HepG2 (cell line): Measurements from ENCODE around the gene CCK.

ENCODE experiments used
- BCL6 ChIP-seq: IDR thresholded peaks from 2 replicates; pipeline ENCODE4 v1.6.1; 2016; ENCODE audit warnings: missing genetic modification reagents, missing compliant biosample characterization
- CTCF ChIP-seq: sonication (generic); formaldehyde crosslinking; IDR thresholded peaks from 2 replicates; pipeline ENCODE4 v1.5.0; 2020; ENCODE audit warnings: mild to moderate bottlenecking, missing genetic modification reagents, moderate library complexity
- EZH2 ChIP-seq: conservative IDR thresholded peaks from 2 replicates; pipeline ENCODE4 v1.6.1; 2012; ENCODE audit warnings: mild to moderate bottlenecking, low read depth, low read length, moderate library complexity
- REST ChIP-seq, 2 experiments: IDR thresholded peaks; 2 replicates each; pipeline ENCODE4 v1.6.1; 2011 to 2012; ENCODE audit warnings: low read length in 2 of 2, borderline replicate concordance in 1 of 2, low read depth in 1 of 2, mild to moderate bottlenecking in 1 of 2, moderate library complexity in 1 of 2
- TAF1 ChIP-seq: sonication (generic); formaldehyde crosslinking; IDR thresholded peaks from 2 replicates; pipeline ENCODE4 v1.4.0; 2020; ENCODE audit warnings: missing genetic modification reagents
- ZNF160 ChIP-seq: sonication (generic); formaldehyde crosslinking; IDR thresholded peaks from 2 replicates; pipeline ENCODE4 v1.8.0; 2022; ENCODE audit warnings: mild to moderate bottlenecking, inconsistent platforms, missing genetic modification reagents
- ZNF549 ChIP-seq: sonication (generic); formaldehyde crosslinking; IDR thresholded peaks from 2 replicates; pipeline ENCODE4 v1.5.0; 2020; ENCODE audit warnings: missing genetic modification reagents
- ZNF605 ChIP-seq: sonication (generic); formaldehyde crosslinking; IDR thresholded peaks from 2 replicates; pipeline ENCODE4 v1.8.0; 2022; ENCODE audit warnings: mild to moderate bottlenecking, missing genetic modification reagents

GRCh38 chr3:42254566-42254965 lies 11.4 kb downstream of the CCK start:
- TF ChIP-seq ZNF605 (CRISPR knock-in tag) (no peak), TAF1 (no peak), REST (IDR thresholded peaks at IDR 0.05; ENCODE audit: borderline replicate concordance in 1 of 2, low read depth in 1 of 2, low read length in 2 of 2) (no peak), ZNF160 (CRISPR knock-in tag) (no peak), BCL6 (CRISPR knock-in tag) (no peak), ZNF549 (no peak), EZH2 (no peak), CTCF (CRISPR knock-in tag) (no peak)
